ENCODE results near the gene PJVK. TPM values are rescaled to one million over a fixed set of nuclear protein-coding genes. Genes with fewer than 3 reads are reported as not detected.

Gene PJVK
- total and polyA plus RNA-seq, 9 of the 15 experiments (the other 6 are each of a cell fraction or from before 2014, with no cell fraction given), result 0.11 to 1.5 (median 0.73) TPM

GRCh38 chr2:178401994-178402437 lies 49.2 kb upstream of the PJVK start (continued):
- TF ChIP-seq ZNF277 (CRISPR knock-in tag; IDR thresholded peaks at IDR 0.05; ENCODE audit: borderline replicate concordance), result no peak
- TF ChIP-seq, protein P1, sequence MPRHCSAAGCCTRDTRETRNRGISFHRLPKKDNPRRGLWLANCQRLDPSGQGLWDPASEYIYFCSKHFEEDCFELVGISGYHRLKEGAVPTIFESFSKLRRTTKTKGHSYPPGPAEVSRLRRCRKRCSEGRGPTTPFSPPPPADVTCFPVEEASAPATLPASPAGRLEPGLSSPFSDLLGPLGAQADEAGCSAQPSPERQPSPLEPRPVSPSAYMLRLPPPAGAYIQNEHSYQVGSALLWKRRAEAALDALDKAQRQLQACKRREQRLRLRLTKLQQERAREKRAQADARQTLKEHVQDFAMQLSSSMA (CRISPR knock-in tag; IDR thresholded peaks at IDR 0.05), result no peak
- no peak for TF ChIP-seq DDX20 (tag; IDR thresholded peaks at IDR 0.05; ENCODE audit: low read depth)
- no peak for TF ChIP-seq ELF4 (CRISPR knock-in tag; IDR thresholded peaks at IDR 0.05)
- peak; percentile 32; the same call in 1 of the 2 replicates for TF ChIP-seq NFE2 (IDR thresholded peaks at IDR 0.05; ENCODE audit: low read depth)
- no peak for TF ChIP-seq SRSF9 (IDR thresholded peaks at IDR 0.05; ENCODE audit: borderline replicate concordance, low read depth, low read length)
- TF ChIP-seq SMARCB1 (IDR thresholded peaks at IDR 0.05; ENCODE audit: insufficient read length, low read depth), result no peak
- no peak for TF ChIP-seq SMAD3 (CRISPR knock-in tag; conservative IDR thresholded peaks at IDR 0.05)
- TF ChIP-seq, protein P2, sequence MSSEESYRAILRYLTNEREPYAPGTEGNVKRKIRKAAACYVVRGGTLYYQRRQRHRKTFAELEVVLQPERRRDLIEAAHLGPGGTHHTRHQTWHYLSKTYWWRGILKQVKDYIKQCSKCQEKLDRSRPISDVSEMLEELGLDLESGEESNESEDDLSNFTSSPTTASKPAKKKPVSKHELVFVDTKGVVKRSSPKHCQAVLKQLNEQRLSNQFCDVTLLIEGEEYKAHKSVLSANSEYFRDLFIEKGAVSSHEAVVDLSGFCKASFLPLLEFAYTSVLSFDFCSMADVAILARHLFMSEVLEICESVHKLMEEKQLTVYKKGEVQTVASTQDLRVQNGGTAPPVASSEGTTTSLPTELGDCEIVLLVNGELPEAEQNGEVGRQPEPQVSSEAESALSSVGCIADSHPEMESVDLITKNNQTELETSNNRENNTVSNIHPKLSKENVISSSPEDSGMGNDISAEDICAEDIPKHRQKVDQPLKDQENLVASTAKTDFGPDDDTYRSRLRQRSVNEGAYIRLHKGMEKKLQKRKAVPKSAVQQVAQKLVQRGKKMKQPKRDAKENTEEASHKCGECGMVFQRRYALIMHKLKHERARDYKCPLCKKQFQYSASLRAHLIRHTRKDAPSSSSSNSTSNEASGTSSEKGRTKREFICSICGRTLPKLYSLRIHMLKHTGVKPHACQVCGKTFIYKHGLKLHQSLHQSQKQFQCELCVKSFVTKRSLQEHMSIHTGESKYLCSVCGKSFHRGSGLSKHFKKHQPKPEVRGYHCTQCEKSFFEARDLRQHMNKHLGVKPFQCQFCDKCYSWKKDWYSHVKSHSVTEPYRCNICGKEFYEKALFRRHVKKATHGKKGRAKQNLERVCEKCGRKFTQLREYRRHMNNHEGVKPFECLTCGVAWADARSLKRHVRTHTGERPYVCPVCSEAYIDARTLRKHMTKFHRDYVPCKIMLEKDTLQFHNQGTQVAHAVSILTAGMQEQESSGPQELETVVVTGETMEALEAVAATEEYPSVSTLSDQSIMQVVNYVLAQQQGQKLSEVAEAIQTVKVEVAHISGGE (CRISPR knock-in tag; IDR thresholded peaks at IDR 0.05), result no peak
- no peak for TF ChIP-seq KDM4B (IDR thresholded peaks at IDR 0.05; ENCODE audit: borderline replicate concordance in 2 of 2, low read depth in 1 of 2)
- 0 out of 2 replicates have a peak, but pooled peaks have one; percentile 14 for TF ChIP-seq CHAMP1 (IDR thresholded peaks at IDR 0.05)
- TF ChIP-seq TRIM28 (IDR thresholded peaks at IDR 0.05), result peak; percentile 23; the same call in 1 of the 2 replicates
- no peak for TF ChIP-seq NFATC3 (IDR thresholded peaks at IDR 0.05)
- TF ChIP-seq GTF2B (IDR thresholded peaks at IDR 0.05; ENCODE audit: extremely low read depth, insufficient read length), result no peak
- peak; percentile 94 for TF ChIP-seq SMARCE1 (IDR thresholded peaks at IDR 0.05)
- 0 out of 2 replicates have a peak, but pooled peaks have one; percentile 17 for TF ChIP-seq BACH1 (tag; IDR thresholded peaks at IDR 0.05)
- no peak for TF ChIP-seq MCM5 (IDR thresholded peaks at IDR 0.05; ENCODE audit: low read depth)
- no peak for TF ChIP-seq POLR3A (IDR thresholded peaks at IDR 0.05; ENCODE audit: borderline replicate concordance, extremely low read depth, insufficient read depth, insufficient read length)
- peak; percentile 47; the same call in 1 of the 2 replicates for TF ChIP-seq RNF2 (IDR thresholded peaks at IDR 0.05)
- TF ChIP-seq SOX6 (IDR thresholded peaks at IDR 0.05), result peak; percentile 58; the same call in 1 of the 2 replicates
- peak; percentile 91 for TF ChIP-seq TCF3 (CRISPR knock-in tag; IDR thresholded peaks at IDR 0.05)

All from K562 (cell line).